ENCODE results near the gene CELA1. TPM values are rescaled to one million over a fixed set of nuclear protein-coding genes. Genes with fewer than 3 reads are reported as not detected.

The CELA1 gene
- under 1 TPM in 1 of 2 donors, not detected in 1; 0.31 TPM for total RNA-seq

DNA sequence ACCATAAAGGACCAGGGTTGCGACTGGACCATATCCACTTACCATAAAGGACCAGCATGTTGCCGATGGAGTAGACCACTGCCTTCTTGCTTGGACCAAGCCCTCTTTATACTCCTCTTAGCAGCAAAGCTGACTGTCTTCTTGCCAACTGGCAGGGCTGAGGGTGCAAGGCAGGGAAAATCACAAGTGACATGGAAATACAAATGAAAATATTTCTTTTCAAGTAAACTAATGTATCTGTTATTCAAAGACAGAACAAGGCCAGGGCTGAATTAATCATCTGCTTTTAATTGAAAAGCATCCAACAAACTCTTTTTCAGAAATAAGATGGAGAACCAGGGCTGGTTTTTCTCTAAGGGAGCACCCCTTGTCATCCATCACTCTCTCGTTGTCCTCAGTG lies at the start of gene CELA1:
Gene CELA1 (minus strand): TSS at position 99 of the 400 bp plus-strand sequence. CDS start 41 bp downstream, at position 58.
- H3K27me3 Mint-ChIP-seq: no peaks in the 10 kb centered on the region
- DNase-seq (ENCODE audit: low spot score): no peak
- H3K4me3 Mint-ChIP-seq: no peak within 1 kb of the TSS
- no peaks in the 10 kb centered on the region for H3K9me3 Mint-ChIP-seq
- H3K27ac Mint-ChIP-seq: peak within 1 kb of the TSS in 1 of 2 donors; percentile 60
- H3K4me1 Mint-ChIP-seq (ENCODE audit: low read depth in 2 of 2): peaks cover under 1 to 5% of the 10 kb centered on the region in 2 donors
- no peak for ATAC-seq
- no peaks in the 10 kb centered on the region for H3K36me3 Mint-ChIP-seq

DNA sequence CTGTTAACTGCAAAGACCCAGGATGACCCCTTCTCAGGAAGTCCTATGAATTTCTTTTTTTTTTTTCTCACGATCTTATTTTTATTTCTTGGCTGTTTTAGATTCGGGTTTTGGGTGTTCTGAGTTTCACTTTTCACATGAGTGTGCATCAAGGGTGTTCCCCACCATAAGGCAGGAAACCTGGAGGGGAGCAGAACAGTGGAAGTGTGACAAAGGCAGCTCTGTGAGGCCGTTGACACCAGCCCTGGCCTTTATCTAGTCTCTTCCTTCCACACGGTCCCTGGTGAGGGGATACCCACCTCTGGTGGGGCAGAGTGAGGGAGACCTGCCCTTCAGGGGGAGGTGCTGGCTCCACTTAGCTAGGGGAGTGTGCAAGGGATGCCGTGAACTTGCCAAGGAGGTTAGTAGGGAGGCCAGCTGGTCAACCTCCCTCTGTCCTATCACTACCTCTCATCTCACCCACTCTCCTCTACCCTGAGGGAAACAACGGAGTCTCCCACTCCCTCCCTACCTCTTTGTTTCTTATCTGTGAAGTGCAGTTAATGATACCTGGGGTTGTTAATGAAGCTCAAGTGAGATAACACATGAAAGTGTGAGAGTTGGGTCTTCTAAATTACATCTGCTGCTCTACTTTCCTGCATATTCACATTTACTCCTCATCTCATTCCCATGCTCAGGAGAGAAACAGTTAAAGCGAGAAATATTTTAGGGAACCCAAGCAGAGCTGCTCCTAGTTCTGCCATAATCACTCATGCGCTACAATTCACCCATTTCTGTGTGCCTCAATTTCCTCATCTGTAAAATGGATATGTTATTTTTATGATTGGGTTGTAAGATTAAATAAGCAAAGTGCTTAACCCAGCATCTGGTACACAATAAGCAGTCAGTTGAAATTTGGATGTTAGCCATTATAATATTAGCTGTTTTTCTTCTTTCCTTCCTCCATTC lies 49.1 kb upstream of the CELA1 start:
- Mint-ChIP-seq H3K9me3 (no peaks in the 10 kb centered on the region), H3K4me3 (peak overlapping the region; percentile 88), H3K27ac (peak overlapping the region; percentile 88 to 95), H3K36me3 (no peaks in the 10 kb centered on the region), H3K4me1 (ENCODE audit: low read depth in 2 of 2) (peaks cover 46 to 47% of the 10 kb centered on the region in 2 donors), H3K27me3 (no peaks in the 10 kb centered on the region)
- ATAC-seq (peak; percentile 77 to 80), DNase-seq (ENCODE audit: low spot score) (peak; percentile 81)

- H3K4me3 Mint-ChIP-seq: peak overlapping the region; percentile 88
These were observed 47.4 kb upstream of the CELA1 start for GRCh38 chr12:51393676-51394545.

GRCh38 chr12:51392556-51393237 lies 46.2 kb upstream of the CELA1 start:
- Mint-ChIP-seq H3K36me3 (no peaks in the 10 kb centered on the region), H3K27me3 (no peaks in the 10 kb centered on the region), H3K4me3 (peak overlapping the region; percentile 88), H3K4me1 (ENCODE audit: low read depth in 2 of 2) (peaks cover 70 to 75% of the 10 kb centered on the region in 2 donors), H3K9me3 (no peaks in the 10 kb centered on the region), H3K27ac (peak overlapping the region; percentile 88 to 95)
- DNase-seq (ENCODE audit: low spot score): peak; percentile 77
- peak; percentile 37 to 73 for ATAC-seq

More at GRCh38 chr12:51393676-51394545, 47.4 kb upstream of the CELA1 start:
- Mint-ChIP-seq H3K36me3 (no peaks in the 10 kb centered on the region), H3K9me3 (no peaks in the 10 kb centered on the region), H3K27me3 (no peaks in the 10 kb centered on the region), H3K4me1 (ENCODE audit: low read depth in 2 of 2) (peaks cover 61 to 63% of the 10 kb centered on the region in 2 donors), H3K27ac (peak overlapping the region; percentile 88 to 95)
- ATAC-seq (peak; percentile 55 to 75), DNase-seq (ENCODE audit: low spot score) (peak; percentile 72)

- DNase-seq (ENCODE audit: low spot score) (peak; percentile 80), ATAC-seq (peak; percentile 67 to 76)
- Mint-ChIP-seq H3K9me3 (no peaks in the 10 kb centered on the region), H3K27me3 (no peaks in the 10 kb centered on the region), H3K27ac (peak within 1 kb of the TSS; percentile 88 to 95), H3K4me1 (ENCODE audit: low read depth in 2 of 2) (peaks cover 77 to 79% of the 10 kb centered on the region in 2 donors), H3K4me3 (peak within 1 kb of the TSS; percentile 88), H3K36me3 (no peaks in the 10 kb centered on the region)
These were observed 45.0 kb upstream of the CELA1 start, which contains the start of gene GALNT6 for GRCh38 chr12:51391283-51392123. Gene GALNT6, minus strand, starts transcription at chr12:51391406. Its CDS starts 11,625 bp downstream, at chr12:51379781.

DNA sequence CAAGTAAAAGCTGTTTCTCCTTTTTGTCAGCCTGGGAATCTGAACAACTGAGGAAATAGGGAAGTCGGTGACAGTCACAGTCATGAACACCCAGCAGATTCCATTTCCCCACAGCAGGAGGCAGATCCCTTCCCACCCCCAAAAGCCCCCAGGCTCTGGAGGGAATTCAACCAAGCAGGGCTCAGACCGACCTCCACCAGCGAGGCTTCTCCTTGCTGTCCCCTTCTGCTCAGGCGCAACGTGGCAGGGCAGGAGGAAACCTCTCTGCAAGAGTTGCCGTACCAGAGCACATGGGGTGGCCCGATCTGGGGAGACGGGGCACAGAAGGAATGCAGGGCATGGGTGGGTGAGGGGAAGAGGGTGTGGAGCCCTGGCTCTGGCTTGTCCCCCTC lies 44.4 kb upstream of the CELA1 start:
- Mint-ChIP-seq H3K4me3 (peak overlapping the region; percentile 88), H3K4me1 (ENCODE audit: low read depth in 2 of 2) (peaks cover 77 to 79% of the 10 kb centered on the region in 2 donors), H3K9me3 (no peaks in the 10 kb centered on the region), H3K27ac (peak overlapping the region; percentile 88 to 95), H3K27me3 (no peaks in the 10 kb centered on the region), H3K36me3 (no peaks in the 10 kb centered on the region)
- no peak for DNase-seq (ENCODE audit: low spot score)
- ATAC-seq: peak; percentile 2 to 13

GRCh38 chr12:51390457-51390856 lies 44.0 kb upstream of the CELA1 start:
- Mint-ChIP-seq H3K27ac (peak overlapping the region; percentile 88 to 95), H3K9me3 (no peaks in the 10 kb centered on the region), H3K36me3 (no peaks in the 10 kb centered on the region), H3K4me1 (ENCODE audit: low read depth in 2 of 2) (peaks cover 77 to 78% of the 10 kb centered on the region in 2 donors), H3K27me3 (no peaks in the 10 kb centered on the region), H3K4me3 (peak overlapping the region; percentile 88)
- ATAC-seq: no peak
- DNase-seq (ENCODE audit: low spot score): no peak

- H3K4me3 Mint-ChIP-seq: peak overlapping the region; percentile 27
- DNase-seq (ENCODE audit: low spot score) (no peak), ATAC-seq (no peak)
- H3K27ac Mint-ChIP-seq: peak overlapping the region; percentile 32 to 95
- no peaks in the 10 kb centered on the region for H3K9me3 Mint-ChIP-seq
- H3K27me3 Mint-ChIP-seq: no peaks in the 10 kb centered on the region
- no peaks in the 10 kb centered on the region for H3K36me3 Mint-ChIP-seq
- H3K4me1 Mint-ChIP-seq (ENCODE audit: low read depth in 2 of 2): peaks cover 70 to 73% of the 10 kb centered on the region in 2 donors
These were observed 43.0 kb upstream of the CELA1 start for GRCh38 chr12:51389302-51389999.

DNA sequence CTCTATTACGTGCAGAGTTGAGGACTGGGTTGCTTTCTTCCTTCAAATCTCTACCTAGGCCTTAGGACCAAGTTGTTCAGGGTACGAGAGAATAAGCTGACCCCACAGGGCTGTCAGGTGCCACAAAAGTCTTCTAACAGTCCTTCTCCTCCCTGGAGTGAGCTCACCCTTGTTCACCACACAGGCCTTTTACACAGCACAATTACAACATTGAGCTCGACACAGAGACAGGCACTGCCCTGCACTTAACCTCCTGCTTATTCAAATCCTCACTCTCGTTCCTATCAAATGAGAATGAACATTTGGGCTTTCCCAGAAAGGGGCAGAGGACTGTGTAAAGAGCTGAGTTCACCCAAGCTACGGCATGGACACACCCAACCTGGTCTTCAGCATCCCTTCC lies 42.4 kb upstream of the CELA1 start:
- ATAC-seq (no peak), DNase-seq (ENCODE audit: low spot score) (no peak)
- H3K4me3 Mint-ChIP-seq: peak overlapping the region; percentile 14
- H3K27me3 Mint-ChIP-seq: no peaks in the 10 kb centered on the region
- no peaks in the 10 kb centered on the region for H3K9me3 Mint-ChIP-seq
- no peaks in the 10 kb centered on the region for H3K36me3 Mint-ChIP-seq
- H3K4me1 Mint-ChIP-seq (ENCODE audit: low read depth in 2 of 2): peaks cover 66 to 70% of the 10 kb centered on the region in 2 donors
- peak overlapping the region; percentile 32 to 95 for H3K27ac Mint-ChIP-seq

DNA sequence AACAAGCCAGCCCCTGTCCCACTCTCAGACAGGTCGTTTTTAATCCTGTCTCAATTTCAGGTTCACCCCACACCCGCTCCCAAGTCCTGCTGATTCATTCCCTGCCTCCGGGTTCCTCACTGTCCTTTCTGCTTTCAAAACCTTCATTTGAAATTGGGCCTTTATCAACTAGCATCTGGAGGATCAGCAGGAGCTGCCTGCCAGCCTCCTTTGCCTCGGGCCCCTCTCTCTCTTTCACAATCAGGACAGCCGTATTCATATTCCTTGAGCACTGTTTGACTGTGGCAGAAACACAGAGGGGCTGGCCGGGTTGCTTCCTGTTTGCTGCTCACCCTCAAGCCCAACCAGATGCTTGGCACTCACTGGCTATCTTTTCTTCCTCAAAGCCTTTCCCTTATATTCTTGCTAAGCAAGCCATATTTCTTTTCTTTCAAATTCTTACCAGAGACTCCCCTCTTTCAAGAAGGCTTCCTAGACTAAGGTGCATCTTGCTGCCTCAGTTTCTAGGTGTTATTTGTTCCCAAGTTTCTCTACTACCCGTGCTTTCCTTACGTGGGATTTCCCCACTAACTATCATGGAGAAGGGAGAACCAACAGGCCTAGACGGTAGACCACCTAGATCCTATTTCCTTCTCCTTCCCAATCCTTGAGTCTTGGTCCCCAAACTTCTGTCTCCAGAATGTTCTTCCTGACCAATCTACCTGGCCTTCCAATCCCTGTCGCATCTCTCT lies 41.8 kb upstream of the CELA1 start:
- Mint-ChIP-seq H3K4me1 (ENCODE audit: low read depth in 2 of 2) (peaks cover 61 to 70% of the 10 kb centered on the region in 2 donors), H3K4me3 (peak overlapping the region; percentile 14), H3K9me3 (no peaks in the 10 kb centered on the region), H3K36me3 (no peaks in the 10 kb centered on the region), H3K27me3 (no peaks in the 10 kb centered on the region), H3K27ac (peak overlapping the region; percentile 32 to 95)
- ATAC-seq (no peak), DNase-seq (ENCODE audit: low spot score) (no peak)

- Mint-ChIP-seq H3K27ac (peak overlapping the region in 1 of 2 donors; percentile 33), H3K4me3 (peak overlapping the region; percentile 11), H3K4me1 (ENCODE audit: low read depth in 2 of 2) (peaks cover 63 to 65% of the 10 kb centered on the region in 2 donors), H3K36me3 (peaks cover 10% of the 10 kb centered on the region), H3K9me3 (no peaks in the 10 kb centered on the region), H3K27me3 (no peaks in the 10 kb centered on the region)
- no peak for DNase-seq (ENCODE audit: low spot score)
- no peak for ATAC-seq
These were observed 39.9 kb upstream of the CELA1 start for GRCh38 chr12:51386351-51386750.

All from natural killer cell treated with Interleukin-12 subunit alpha and Interleukin-12 subunit beta and Interleukin-15 and Interleukin-18, amount 100 ng/mL, for 72 hours (primary cell).